Measurements from ENCODE around the gene LAMP2. TPM values are rescaled to one million over a fixed set of nuclear protein-coding genes. Genes with fewer than 3 reads are reported as not detected.

The LAMP2 gene
- total and polyA plus RNA-seq, 8 donors, result 2.6 to 153 (median 33.6) TPM

DNA sequence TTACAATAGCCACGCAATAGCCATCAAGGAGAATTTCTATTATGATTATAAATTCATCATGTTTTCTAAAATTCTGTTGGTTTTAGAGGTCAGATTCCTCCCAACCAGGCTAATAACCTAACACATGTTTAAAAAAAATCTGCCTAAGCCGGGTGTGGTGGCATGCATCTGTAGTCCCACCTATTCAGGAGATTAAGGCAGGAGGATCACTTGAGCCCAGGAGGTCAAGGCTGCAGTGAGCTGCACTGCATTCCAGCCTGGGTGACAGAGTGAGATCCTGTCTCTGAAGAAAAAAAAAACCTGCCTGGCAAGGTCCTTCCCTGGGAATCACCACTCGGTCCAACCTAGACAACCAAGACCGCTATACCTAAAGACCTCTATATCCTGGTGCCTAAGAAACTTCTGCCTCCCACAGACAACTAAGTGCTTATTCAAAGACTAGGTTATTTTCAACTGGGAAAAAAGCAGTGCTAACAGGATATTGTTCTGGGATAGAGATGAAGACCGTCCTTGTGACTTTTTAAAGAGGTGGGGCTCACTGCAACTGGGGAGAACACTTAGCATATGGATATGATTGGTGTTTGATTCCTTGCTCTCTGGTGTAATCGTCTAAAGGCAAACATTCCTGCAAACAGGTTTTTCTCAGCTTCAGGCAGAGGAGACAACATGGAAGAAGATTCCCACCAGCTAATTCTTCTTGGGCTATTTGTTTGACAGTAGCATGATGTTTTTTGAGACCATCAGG lies 89.0 kb downstream of the LAMP2 start:
- intact Hi-C loops (cut with DNase I; ENCODE audit: low total_unique reads), result no loop called here
- Histone ChIP-seq H3K27me3 (peaks cover 0 to 7% (median 0%) of the 10 kb centered on the region in 3 donors), H3K4me1 (no peaks in the 10 kb centered on the region), H3K27ac (no peak overlapping the region), H3K9me3 (no peaks in the 10 kb centered on the region), H3K4me3 (no peak overlapping the region), H3K36me3 (no peaks in the 10 kb centered on the region)
- WGBS, 5 donors, result 39 to 51% (median 45%) methylated on average over 6 of the region's 6 CpGs
- DNase-seq, result no peak
- TF ChIP-seq, protein P1, sequence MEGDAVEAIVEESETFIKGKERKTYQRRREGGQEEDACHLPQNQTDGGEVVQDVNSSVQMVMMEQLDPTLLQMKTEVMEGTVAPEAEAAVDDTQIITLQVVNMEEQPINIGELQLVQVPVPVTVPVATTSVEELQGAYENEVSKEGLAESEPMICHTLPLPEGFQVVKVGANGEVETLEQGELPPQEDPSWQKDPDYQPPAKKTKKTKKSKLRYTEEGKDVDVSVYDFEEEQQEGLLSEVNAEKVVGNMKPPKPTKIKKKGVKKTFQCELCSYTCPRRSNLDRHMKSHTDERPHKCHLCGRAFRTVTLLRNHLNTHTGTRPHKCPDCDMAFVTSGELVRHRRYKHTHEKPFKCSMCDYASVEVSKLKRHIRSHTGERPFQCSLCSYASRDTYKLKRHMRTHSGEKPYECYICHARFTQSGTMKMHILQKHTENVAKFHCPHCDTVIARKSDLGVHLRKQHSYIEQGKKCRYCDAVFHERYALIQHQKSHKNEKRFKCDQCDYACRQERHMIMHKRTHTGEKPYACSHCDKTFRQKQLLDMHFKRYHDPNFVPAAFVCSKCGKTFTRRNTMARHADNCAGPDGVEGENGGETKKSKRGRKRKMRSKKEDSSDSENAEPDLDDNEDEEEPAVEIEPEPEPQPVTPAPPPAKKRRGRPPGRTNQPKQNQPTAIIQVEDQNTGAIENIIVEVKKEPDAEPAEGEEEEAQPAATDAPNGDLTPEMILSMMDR (IDR thresholded peaks at IDR 0.05), result no peak
- TF ChIP-seq POLR2AphosphoS5 (IDR thresholded peaks at IDR 0.05) (no peak), EP300 (IDR thresholded peaks at IDR 0.05) (no peak), POLR2A (IDR thresholded peaks at IDR 0.05) (no peak)

DNA sequence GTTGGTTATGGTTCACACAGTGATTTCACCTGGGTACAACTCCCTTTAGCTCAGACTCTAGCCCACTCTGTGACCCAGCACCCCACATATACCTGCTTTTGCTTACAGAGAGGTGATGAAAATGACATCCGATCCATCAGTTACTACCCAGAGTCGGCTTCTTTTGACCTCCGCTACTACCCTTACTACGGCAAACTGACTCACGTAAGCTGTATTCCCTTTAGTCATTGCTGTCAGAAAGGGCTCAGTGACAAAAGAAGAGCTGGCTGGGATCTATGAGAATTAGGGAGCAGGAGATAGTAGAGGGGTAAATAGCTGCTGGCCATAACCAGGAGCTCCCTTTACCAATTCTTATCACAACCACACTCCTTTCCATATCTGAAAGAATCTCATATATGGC lies 90.5 kb downstream of the LAMP2 start:
- no peak for DNase-seq
- Histone ChIP-seq H3K36me3 (no peaks in the 10 kb centered on the region), H3K27ac (no peak overlapping the region), H3K9me3 (no peaks in the 10 kb centered on the region), H3K27me3 (peaks cover 0 to 7% (median 0%) of the 10 kb centered on the region in 3 donors), H3K4me3 (no peak overlapping the region), H3K4me1 (no peaks in the 10 kb centered on the region)
- 92 to 98% (median 94%) methylated on average over 5 of the region's 5 CpGs for WGBS, 5 donors
- intact Hi-C loops (cut with DNase I; ENCODE audit: low total_unique reads), result no loop called here
- TF ChIP-seq POLR2AphosphoS5 (IDR thresholded peaks at IDR 0.05) (no peak), POLR2A (IDR thresholded peaks at IDR 0.05) (no peak), EP300 (IDR thresholded peaks at IDR 0.05) (no peak)
- TF ChIP-seq, protein P1 (IDR thresholded peaks at IDR 0.05), result no peak

Small RNA genes lying within 50 kb of the gene (small RNA-seq; reads per million reads assigned to genes)
- gene RNU7-37P, result 0 reads per million in 4 donors

Other genes starting within 250 kb of the LAMP2 start
- gene ZBTB33, start 218.5 kb downstream of the LAMP2 start, total RNA-seq, result 10 to 100 TPM in 1 of 5 donors, 1 to 10 TPM in 3, under 1 TPM in 1; 0.58 to 15.1 (median 2.7) TPM
- gene ZBTB33, start 218.5 kb downstream of the LAMP2 start, polyA plus RNA-seq, result 1 to 10 TPM; 2.9 to 5.3 (median 4.5) TPM
- gene TMEM255A, start 157.8 kb downstream of the LAMP2 start, total RNA-seq, result 1 to 10 TPM in 1 of 5 donors, under 1 TPM in 2, not detected in 2; 0.29 to 2.0 (median 0.58) TPM
- under 1 TPM; 0.25 to 0.76 (median 0.73) TPM for gene TMEM255A, start 157.8 kb downstream of the LAMP2 start, polyA plus RNA-seq
- not detected for gene ATP1B4, start 107.2 kb downstream of the LAMP2 start, total RNA-seq
- not detected for gene ATP1B4, start 107.2 kb downstream of the LAMP2 start, polyA plus RNA-seq
- 10 to 100 TPM in 4 of 5 donors, 1 to 10 TPM in 1; 6.7 to 54.0 (median 29.7) TPM for gene CUL4B, start 91.7 kb upstream of the LAMP2 start, total RNA-seq
- gene CUL4B, start 91.7 kb upstream of the LAMP2 start, polyA plus RNA-seq, result 10 to 100 TPM; 14.4 to 18.5 (median 15.2) TPM
- 10 to 100 TPM in 3 of 5 donors, 1 to 10 TPM in 1, not detected in 1; 3.2 to 38.4 (median 26.9) TPM for gene MCTS1, start 134.8 kb upstream of the LAMP2 start, total RNA-seq
- 10 to 100 TPM; 55.3 to 82.8 (median 64.4) TPM for gene MCTS1, start 134.8 kb upstream of the LAMP2 start, polyA plus RNA-seq
- gene C1GALT1C1, start 160.8 kb upstream of the LAMP2 start, total RNA-seq, result 10 to 100 TPM in 2 of 5 donors, 1 to 10 TPM in 2, not detected in 1; 2.7 to 39.3 (median 8.5) TPM
- gene C1GALT1C1, start 160.8 kb upstream of the LAMP2 start, polyA plus RNA-seq, result 10 to 100 TPM in 2 of 3 donors, 1 to 10 TPM in 1; 3.1 to 16.4 (median 15.9) TPM

Data from stomach (tissue), 9 donors.